WTC11 (cell line): ENCODE results near the gene POPDC3. TPM values are rescaled to one million over a fixed set of nuclear protein-coding genes. Genes with fewer than 3 reads are reported as not detected.

ENCODE experiments used
- ATAC-seq: fragments of 200-7000 bp; cut with Tn5 transposase; 2 replicates; pipeline ENCODE4 v1.10.0; 2021; ENCODE audit warnings: mild to moderate bottlenecking, moderate library complexity
- Bru-seq: library from RNA; stranded (reverse); fragments of 400-500 nt; gene quantifications from one replicate; lab custom pipeline; 2021; lab: Mats Ljungman, UMichigan
- CTCF ChIA-PET: fragments of 300-600 bp; sonication (Branson Sonifier 250); formaldehyde crosslinking; loops from one replicate; lab custom pipeline; 2021; ENCODE audit warnings: antibody characterized with exemption; lab: Charles Lee
- POLR2A ChIA-PET: fragments of 350-600 bp; sonication (Branson Sonifier 250); formaldehyde crosslinking; loops from one replicate; lab custom pipeline; 2021; ENCODE audit warnings: antibody characterized with exemption; lab: Charles Lee
- DNase-seq: peaks from one replicate; pipeline ENCODE4 v3.0.0; 2021; ENCODE audit warnings: low spot score
- H3K27ac Mint-ChIP-seq: 2 replicates; pipeline ENCODE4 v1.8.0; 2021; ENCODE audit warnings: mixed read lengths
- H3K27me3 Mint-ChIP-seq: 2 replicates; pipeline ENCODE4 v1.8.0; 2021; ENCODE audit warnings: low read depth, mild to moderate bottlenecking, moderate library complexity, mixed read lengths
- H3K36me3 Mint-ChIP-seq: 2 replicates; pipeline ENCODE4 v1.8.0; 2021; ENCODE audit warnings: mixed read lengths
- H3K4me1 Mint-ChIP-seq: 2 replicates; pipeline ENCODE4 v1.8.0; 2022; ENCODE audit warnings: mixed read lengths
- H3K4me3 Mint-ChIP-seq: 2 replicates; pipeline ENCODE4 v1.8.0; 2021; ENCODE audit warnings: mild to moderate bottlenecking, moderate library complexity, mixed read lengths
- H3K9me3 Mint-ChIP-seq: 2 replicates; pipeline ENCODE4 v1.8.0; 2021; ENCODE audit warnings: mixed read lengths
- ATF6 ChIP-seq: sonication (generic); formaldehyde crosslinking; IDR thresholded peaks from 2 replicates; pipeline ENCODE4 v1.8.1; 2023; ENCODE audit warnings: mild to moderate bottlenecking, missing genetic modification reagents
- CDX4 ChIP-seq: fragments of 250-450 bp; sonication (Bioruptor Pico); IDR thresholded peaks from 2 replicates; pipeline ENCODE4 v1.9.0; 2021; ENCODE audit warnings: moderate library complexity, mild to moderate bottlenecking, inconsistent platforms, borderline replicate concordance
- CREB1 ChIP-seq: sonication (generic); formaldehyde crosslinking; IDR thresholded peaks from 2 replicates; pipeline ENCODE4 v1.8.0; 2023; ENCODE audit warnings: mild to moderate bottlenecking, missing genetic modification reagents
- E2F5 ChIP-seq: sonication (generic); formaldehyde crosslinking; IDR thresholded peaks from 2 replicates; pipeline ENCODE4 v1.8.1; 2022; ENCODE audit warnings: mild to moderate bottlenecking, moderate library complexity, missing genetic modification reagents
- EMX1 ChIP-seq: fragments of 250-450 bp; sonication (Bioruptor Pico); IDR thresholded peaks from 2 replicates; pipeline ENCODE4 v1.8.0; 2021; ENCODE audit warnings: mild to moderate bottlenecking
- ERG ChIP-seq: fragments of 250-450 bp; sonication (Bioruptor Pico); IDR thresholded peaks from 2 replicates; pipeline ENCODE4 v1.8.0; 2021; ENCODE audit warnings: mild to moderate bottlenecking
- ESRRA ChIP-seq: sonication (generic); formaldehyde crosslinking; IDR thresholded peaks from 2 replicates; pipeline ENCODE4 v1.8.1; 2022; ENCODE audit warnings: mild to moderate bottlenecking, missing genetic modification reagents, borderline replicate concordance
- FOXP1 ChIP-seq: sonication (generic); formaldehyde crosslinking; IDR thresholded peaks from 2 replicates; pipeline ENCODE4 v1.8.0; 2022; ENCODE audit warnings: missing genetic modification reagents, mild to moderate bottlenecking, moderate library complexity, borderline replicate concordance
- FOXP4 ChIP-seq: sonication (generic); formaldehyde crosslinking; IDR thresholded peaks from 2 replicates; pipeline ENCODE4 v1.8.0; 2022; ENCODE audit warnings: mild to moderate bottlenecking, missing genetic modification reagents
- HMGA2 ChIP-seq: fragments of 250-450 bp; sonication (Bioruptor Pico); IDR thresholded peaks from 2 replicates; pipeline ENCODE4 v1.4.0; 2021; ENCODE audit warnings: mild to moderate bottlenecking, moderate library complexity
- HMGXB4 ChIP-seq: sonication (generic); formaldehyde crosslinking; IDR thresholded peaks from 2 replicates; pipeline ENCODE4 v1.8.1; 2023; ENCODE audit warnings: mild to moderate bottlenecking, moderate library complexity, missing genetic modification reagents
- IRF2 ChIP-seq: sonication (generic); formaldehyde crosslinking; IDR thresholded peaks from 2 replicates; pipeline ENCODE4 v1.8.0; 2022; ENCODE audit warnings: low read depth, missing genetic modification reagents, borderline replicate concordance
- KAT7 ChIP-seq: sonication (generic); formaldehyde crosslinking; IDR thresholded peaks from 2 replicates; pipeline ENCODE4 v1.8.1; 2023; ENCODE audit warnings: missing genetic modification reagents, mild to moderate bottlenecking, borderline replicate concordance
- MYBL2 ChIP-seq: sonication (generic); formaldehyde crosslinking; IDR thresholded peaks from 2 replicates; pipeline ENCODE4 v1.8.1; 2023; ENCODE audit warnings: mild to moderate bottlenecking, moderate library complexity, missing genetic modification reagents
- PRRX2 ChIP-seq: fragments of 250-450 bp; sonication (Bioruptor Pico); IDR thresholded peaks from 2 replicates; pipeline ENCODE4 v1.8.0; 2021; ENCODE audit warnings: mild to moderate bottlenecking
- SMAD3 ChIP-seq: sonication (generic); formaldehyde crosslinking; IDR thresholded peaks from 2 replicates; pipeline ENCODE4 v1.8.0; 2022; ENCODE audit warnings: missing genetic modification reagents, mild to moderate bottlenecking, borderline replicate concordance
- SOX15 ChIP-seq: fragments of 250-450 bp; sonication (Bioruptor Pico); IDR thresholded peaks from 2 replicates; pipeline ENCODE4 v1.9.0; 2021; ENCODE audit warnings: mild to moderate bottlenecking
- SP1 ChIP-seq: sonication (generic); formaldehyde crosslinking; conservative IDR thresholded peaks from 2 replicates; pipeline ENCODE4 v1.8.1; 2022; ENCODE audit warnings: missing genetic modification reagents
- USF2 ChIP-seq: sonication (generic); formaldehyde crosslinking; IDR thresholded peaks from 2 replicates; pipeline ENCODE4 v1.8.1; 2023; ENCODE audit warnings: mild to moderate bottlenecking, missing genetic modification reagents, moderate library complexity
- ZBTB43 ChIP-seq: sonication (generic); formaldehyde crosslinking; IDR thresholded peaks from 2 replicates; pipeline ENCODE4 v1.8.1; 2023; ENCODE audit warnings: mild to moderate bottlenecking, missing genetic modification reagents
- ZNF219 ChIP-seq: sonication (generic); formaldehyde crosslinking; IDR thresholded peaks from 2 replicates; pipeline ENCODE4 v1.8.0; 2023; ENCODE audit warnings: missing genetic modification reagents, mild to moderate bottlenecking, borderline replicate concordance
- ZNF232 ChIP-seq: sonication (generic); formaldehyde crosslinking; IDR thresholded peaks from 2 replicates; pipeline ENCODE4 v1.8.0; 2022; ENCODE audit warnings: mild to moderate bottlenecking, missing genetic modification reagents
- ZNF317 ChIP-seq: sonication (generic); formaldehyde crosslinking; IDR thresholded peaks from 2 replicates; pipeline ENCODE4 v1.8.1; 2023; ENCODE audit warnings: low read depth, mild to moderate bottlenecking, moderate library complexity, missing genetic modification reagents, borderline replicate concordance
- ZNF423 ChIP-seq: fragments of 250-450 bp; sonication (Bioruptor Pico); IDR thresholded peaks from 2 replicates; pipeline ENCODE4 v2.1.2; 2022; ENCODE audit warnings: mild to moderate bottlenecking, moderate library complexity
- long read RNA-seq, 3 experiments: library from RNA in 1 of 3; library from capped mRNA in 1 of 3; library from polyadenylated mRNA in 1 of 3; unstranded in 2 of 3; stranded (forward) in 1 of 3; transcript quantifications; one replicate each; pipeline ENCODE4 v2.0.0, GENCODE V29; 2021
- total RNA-seq: library from RNA; stranded (reverse); gene quantifications from 3 replicates; pipeline ENCODE4 v1.2.3, GENCODE V29; 2021

The POPDC3 gene
- total RNA-seq (1.7 to 2.8 TPM (median 2.7 TPM) in 3 replicates), Bru-seq, nascent RNA (percentile 39 among the genes with signal in this experiment)
- long read RNA-seq, experiment 1, transcript POPDC3-203 (4 exons, 1,029 nt) = major isoform, 8 of 10 reads
- long read RNA-seq, experiment 1, partial matches to known transcripts = 0 of 10 reads
- long read RNA-seq, experiment 1, other reads (novel, unspliced or antisense) = 1 of 10 reads
- long read RNA-seq, experiment 2, partial matches to known transcripts = 1 of 5 reads
- long read RNA-seq, experiment 2, other reads (novel, unspliced or antisense) = 1 of 5 reads
- long read RNA-seq, experiment 3, partial matches to known transcripts = 0 of 3 reads
- long read RNA-seq, experiment 3, other reads (novel, unspliced or antisense) = 0 of 3 reads

GRCh38 chr6:105179244-105180065 is at the start of gene POPDC3:
POPDC3 (minus strand) TSS chr6:105180014; CDS start chr6:105161909, 18,105 bp downstream.
- Mint-ChIP-seq H3K4me3 (peak within 1 kb of the TSS; percentile 76), H3K4me1 (peaks cover 38% of the 10 kb centered on the region), H3K27me3 (peaks cover 33% of the 10 kb centered on the region), H3K9me3 (no peaks in the 10 kb centered on the region), H3K27ac (no peak within 1 kb of the TSS), H3K36me3 (no peaks in the 10 kb centered on the region)
- DNase-seq = peak; percentile 67
- ChIA-PET POLR2A (no interaction called here), CTCF (no interaction called here)
- peak; percentile 83 for ATAC-seq
- TF ChIP-seq FOXP1 (CRISPR knock-in tag) (peak; percentile 41; the same call in 1 of the 2 replicates), USF2 (CRISPR knock-in tag) (no peak), EMX1 (CRISPR knock-in tag) (no peak), KAT7 (CRISPR knock-in tag) (peak; percentile 50; the same call in 1 of the 2 replicates), MYBL2 (peak; percentile 54; the same call in 1 of the 2 replicates), ZNF423 (peak; percentile 47), E2F5 (CRISPR knock-in tag) (0 out of 2 replicates have a peak, but pooled peaks have one; percentile 52), ZNF232 (CRISPR knock-in tag) (no peak), SMAD3 (CRISPR knock-in tag) (no peak), ZBTB43 (CRISPR knock-in tag) (peak; percentile 64; the same call in 1 of the 2 replicates), ESRRA (CRISPR knock-in tag) (0 out of 2 replicates have a peak, but pooled peaks have one; percentile 13), SP1 (CRISPR knock-in tag) (0 out of 2 replicates have a peak, but pooled peaks have one; percentile 27), FOXP4 (CRISPR knock-in tag) (peak; percentile 29; the same call in 1 of the 2 replicates), HMGXB4 (CRISPR knock-in tag) (peak; percentile 90; the same call in 1 of the 2 replicates), CDX4 (CRISPR knock-in tag) (no peak), HMGA2 (CRISPR knock-in tag) (no peak), ATF6 (CRISPR knock-in tag) (no peak), SOX15 (CRISPR knock-in tag) (no peak), ZNF317 (CRISPR knock-in tag) (peak; percentile 37; the same call in 1 of the 2 replicates), ZNF219 (CRISPR knock-in tag) (no peak), CREB1 (no peak), ERG (CRISPR knock-in tag) (no peak), IRF2 (CRISPR knock-in tag) (no peak), PRRX2 (CRISPR knock-in tag) (no peak)
